Measurements from ENCODE around the gene ADO.

Gene ADO

GRCh38 chr10:62794306-62794705 lies 10.2 kb upstream of the ADO start:
- no peak for DNase-seq

DNA sequence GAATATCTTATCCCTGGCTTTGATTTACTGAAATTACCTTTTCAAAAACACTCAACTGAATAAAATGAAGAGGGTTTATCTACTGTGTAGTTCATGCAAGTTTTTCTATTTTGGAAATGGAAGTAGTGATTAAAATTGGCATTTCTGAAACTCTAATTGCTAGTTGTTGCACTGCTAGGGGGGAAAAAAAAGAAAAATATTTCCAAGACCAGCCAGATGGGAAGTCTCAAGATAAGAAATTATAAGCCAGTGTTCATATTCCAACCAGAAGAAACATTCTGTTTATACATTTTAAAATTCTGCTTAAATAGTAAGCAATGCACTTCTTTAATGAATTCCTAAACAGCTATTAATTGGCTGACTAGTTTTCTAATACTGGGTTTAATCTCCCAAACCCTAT lies 9.4 kb upstream of the ADO start:
- no peak for DNase-seq

- DNase-seq: no peak
Observed at GRCh38 chr10:62795762-62796161, 8.8 kb upstream of the ADO start.

DNA sequence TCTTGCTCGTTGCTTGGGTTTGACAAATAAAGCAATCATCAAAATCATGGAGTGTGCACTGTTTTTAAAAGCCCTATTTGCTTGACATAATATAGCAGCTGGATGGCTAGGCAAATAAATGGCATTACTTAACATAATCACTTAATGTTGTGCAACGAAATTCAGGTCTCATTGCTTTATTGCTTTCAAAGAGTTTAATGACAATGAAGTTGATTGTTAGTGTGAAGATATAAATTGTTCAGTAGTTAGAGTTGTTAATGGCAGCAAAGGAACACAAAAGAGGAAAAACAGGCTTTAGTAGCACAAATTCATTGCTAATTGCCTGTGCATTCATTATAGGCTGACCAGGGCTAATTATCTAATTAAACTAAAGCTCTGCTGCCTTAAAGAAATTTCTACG lies 7.6 kb upstream of the ADO start:
- DNase-seq: no peak

GRCh38 chr10:62801871-62802270 lies 2.6 kb upstream of the ADO start:
- no peak for DNase-seq

GRCh38 chr10:62803724-62804355 lies 680 bp upstream of the ADO start:
- no peak for DNase-seq

- no peak for DNase-seq
Observed at GRCh38 chr10:62805231-62806099, 945 bp downstream of the ADO start.

DNA sequence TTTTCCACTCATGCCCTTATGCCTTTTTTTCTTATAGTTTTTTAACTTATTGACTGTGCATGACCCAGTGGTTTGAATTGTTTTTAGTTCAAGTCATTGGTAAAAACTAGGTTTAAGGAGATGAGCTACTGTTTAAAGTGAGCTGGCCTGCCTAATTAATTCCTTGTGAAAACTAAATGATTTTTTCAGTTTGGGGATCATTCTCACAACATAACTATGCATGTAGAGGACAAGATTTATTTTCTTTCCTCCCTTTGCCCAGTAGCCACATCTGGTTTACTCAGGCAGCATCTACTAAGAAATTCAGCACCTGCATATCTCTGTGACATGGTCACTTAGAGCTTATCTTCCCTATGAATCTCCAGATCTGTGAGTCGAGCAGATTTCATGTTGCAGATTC lies 1.7 kb downstream of the ADO start:
- DNase-seq: no peak

- DNase-seq: no peak
Observed at GRCh38 chr10:62810156-62810902, 5.8 kb downstream of the ADO start.

DNA sequence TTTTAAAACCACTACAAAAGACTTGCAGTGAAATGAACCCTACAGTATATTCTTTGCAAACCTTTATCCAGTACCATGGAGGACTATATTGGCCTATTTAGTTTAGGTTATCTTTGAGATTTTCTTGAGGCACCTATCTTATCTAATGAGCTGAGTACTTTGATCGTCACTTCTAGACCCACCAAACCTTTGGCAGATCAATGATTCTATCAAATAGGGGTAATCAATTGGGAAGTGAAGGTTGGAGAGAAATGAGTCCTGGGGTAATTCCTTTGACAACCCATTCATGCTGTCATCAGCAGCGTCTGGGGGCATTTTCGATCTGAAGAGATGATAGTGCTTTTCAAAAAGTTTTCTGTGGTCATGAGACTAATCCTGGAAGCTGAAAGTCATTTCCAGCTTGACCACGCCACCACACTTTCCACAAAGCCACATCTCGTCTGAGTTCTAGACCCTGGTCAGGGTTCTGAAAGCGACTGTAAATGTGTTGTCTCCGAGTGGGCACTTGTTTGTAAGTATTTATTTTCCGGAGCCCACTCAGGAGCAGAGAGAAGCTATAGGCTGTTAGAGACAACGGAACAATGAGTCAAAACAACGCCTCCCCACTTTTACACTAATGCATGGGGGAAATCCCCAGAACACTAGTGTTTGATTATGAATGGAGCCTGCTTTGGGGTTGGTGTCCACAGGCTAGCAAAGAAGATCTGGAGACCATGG lies 6.8 kb downstream of the ADO start:
- DNase-seq: no peak

DNA sequence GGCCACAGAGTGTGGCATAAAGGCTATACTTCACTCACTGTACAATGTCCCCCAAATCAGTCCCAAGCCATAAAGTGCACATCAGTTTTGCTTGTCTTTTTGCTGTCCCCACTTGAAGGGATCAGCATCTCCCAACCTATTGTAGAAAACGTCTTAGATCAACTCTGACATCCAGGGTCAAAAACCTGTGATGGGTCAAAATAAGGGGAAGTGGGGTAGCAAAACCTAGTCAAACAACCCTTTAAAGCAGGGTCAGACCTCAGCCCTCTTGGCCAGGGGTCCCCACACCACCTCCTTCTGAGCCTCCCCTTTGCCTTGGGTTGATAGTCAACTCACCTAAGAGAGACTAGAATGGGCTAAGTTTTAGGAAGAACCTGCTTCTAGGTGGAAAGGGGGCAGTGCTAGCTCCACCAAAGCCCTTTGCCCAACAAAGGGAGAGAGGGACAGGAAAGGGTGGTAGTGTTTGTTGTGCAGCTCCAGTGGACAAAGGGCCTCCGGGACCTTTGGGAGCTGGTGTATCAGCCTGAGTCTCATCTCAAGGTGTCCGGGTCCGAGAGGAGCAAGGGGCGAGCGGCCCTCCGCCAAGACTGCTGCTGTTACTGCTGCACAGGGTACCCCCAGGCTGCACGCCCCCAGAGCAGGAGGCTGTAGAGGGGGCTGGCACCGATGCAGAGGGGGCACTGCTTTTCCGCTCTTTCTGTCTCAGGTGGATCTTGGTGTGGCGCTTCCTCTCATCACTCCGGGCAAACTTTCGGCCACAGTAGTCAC lies 8.3 kb downstream of the ADO start:
- no peak for DNase-seq

DNA sequence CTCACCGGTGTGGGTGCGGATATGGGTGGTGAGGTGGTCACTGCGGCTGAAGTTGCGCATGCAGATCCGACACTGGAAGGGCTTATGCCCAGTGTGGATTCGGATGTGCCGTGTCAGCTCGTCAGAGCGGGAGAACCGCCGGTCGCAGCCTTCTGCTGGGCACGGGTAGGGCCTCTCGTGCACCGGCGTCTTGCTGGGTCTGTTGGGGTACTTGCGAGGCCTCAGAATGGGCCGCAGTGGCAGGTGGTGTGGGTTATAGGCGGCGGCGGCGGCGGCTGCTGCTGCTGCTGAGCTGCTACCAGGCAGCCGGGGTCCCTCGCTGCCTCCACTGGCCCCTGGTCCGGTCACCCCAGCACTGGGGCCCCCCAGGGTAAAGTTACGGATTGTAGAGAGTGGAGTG lies 8.9 kb downstream of the ADO start:
- DNase-seq: no peak

- DNase-seq: no peak
Observed at GRCh38 chr10:62813981-62814380, 9.5 kb downstream of the ADO start.

- no peak for DNase-seq
Observed at GRCh38 chr10:62814756-62815380, 10.3 kb downstream of the ADO start.

GRCh38 chr10:62815381-62816075 lies 11.0 kb downstream of the ADO start:
- DNase-seq: no peak

DNA sequence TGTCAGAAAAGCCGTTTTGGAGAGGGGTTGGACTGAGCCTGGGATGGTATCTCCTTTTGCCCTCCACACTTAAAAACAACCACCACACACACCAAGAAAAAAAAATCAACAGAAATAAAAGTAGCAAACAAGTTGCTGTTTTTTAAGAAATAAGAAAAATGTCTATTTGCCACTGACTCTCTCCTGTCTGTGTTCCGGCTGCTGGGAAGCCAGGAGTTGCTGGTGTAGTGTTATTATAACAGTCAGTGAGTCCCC lies 11.5 kb downstream of the ADO start:
- DNase-seq: no peak

DNA sequence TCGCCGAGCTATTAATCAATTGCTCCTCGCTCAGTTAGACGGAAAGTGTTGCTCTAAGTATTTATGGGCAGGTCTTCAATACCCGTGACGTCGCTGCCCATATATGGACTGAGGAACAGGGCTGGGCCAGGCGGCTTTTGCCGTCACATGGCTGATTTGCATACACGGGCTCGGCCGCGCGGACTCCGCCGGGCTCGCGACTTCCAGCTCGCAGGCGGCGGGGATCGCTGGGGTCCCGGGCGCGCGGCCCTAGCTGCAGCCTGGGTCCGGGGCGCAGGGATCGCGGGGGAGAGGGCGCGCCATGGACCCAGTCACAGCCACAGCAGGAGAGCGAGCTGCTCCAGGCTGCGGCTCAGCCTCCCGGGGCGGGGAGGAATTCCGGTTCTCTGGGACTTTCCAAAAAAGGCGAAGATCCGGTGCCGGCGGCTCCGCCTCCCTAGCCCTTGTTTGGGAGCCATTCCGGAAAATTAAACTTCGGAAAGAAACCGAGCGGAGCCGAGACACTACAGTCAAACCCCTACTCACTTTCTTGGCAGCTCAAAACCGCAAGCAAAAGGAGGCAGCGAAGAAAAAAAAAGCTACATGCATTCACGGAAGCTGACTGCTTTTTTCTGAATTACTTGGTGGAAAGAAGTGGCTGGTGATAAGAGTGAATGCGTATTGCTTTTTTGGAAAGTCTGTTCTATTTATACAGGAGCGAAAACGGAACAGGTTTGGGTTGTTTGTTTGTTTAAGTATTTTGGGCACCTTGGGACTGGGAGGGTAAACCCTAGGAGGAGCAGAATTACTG lies 12.0 kb downstream of the ADO start, which contains the start of gene EGR2:
Gene EGR2 (minus strand): TSS at position 36 of the 790 bp plus-strand sequence. CDS start 337 bp downstream, outside the sequence.
- DNase-seq: peak; percentile 95

- DNase-seq: peak; percentile 54
Observed at GRCh38 chr10:62817121-62817765, 12.7 kb downstream of the ADO start.

DNA sequence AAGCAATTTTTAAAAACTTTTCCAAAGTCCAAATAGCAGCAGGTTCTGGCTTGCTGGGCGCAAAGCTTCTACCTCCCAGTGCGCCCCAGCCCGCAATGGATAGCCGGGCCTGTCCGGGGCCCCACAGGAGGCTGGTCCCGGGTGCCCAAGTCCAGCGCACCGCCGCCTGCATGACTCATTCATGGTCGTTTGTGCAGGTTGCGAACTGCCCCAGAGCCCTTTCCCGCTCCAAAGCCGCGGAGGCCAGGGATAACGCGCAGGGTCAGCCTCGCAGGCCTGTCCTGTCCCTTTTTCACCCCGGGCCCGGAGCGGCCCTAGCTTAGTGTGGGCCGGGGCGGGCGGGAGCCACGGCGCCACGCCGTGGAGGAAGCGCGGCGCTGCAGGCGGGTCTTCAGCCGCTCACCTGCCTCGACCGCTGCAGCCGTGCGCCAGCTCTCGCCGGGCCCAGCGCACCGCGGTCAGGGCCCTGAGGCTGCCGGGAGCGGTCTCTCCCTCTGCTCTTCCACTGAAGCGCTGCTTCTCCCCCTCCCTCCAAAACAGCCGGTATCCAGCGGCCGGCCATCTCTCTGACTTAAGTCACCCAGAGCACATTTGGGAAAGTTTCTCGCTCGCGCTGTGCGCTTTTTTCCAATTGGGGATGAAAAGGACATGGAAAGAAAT lies 13.4 kb downstream of the ADO start:
- peak; percentile 75 for DNase-seq

Measured in CD4-positive, alpha-beta T cell treated with Interleukin-15 for 1 hour (primary cell).